ENCODE results near the gene PODXL.
A peak's percentile ranks its signal among the peaks of the same experiment; 100 is the strongest.
"Not testable (repeated sequence)": the region's sequence is repeated elsewhere in the genome, so short reads cannot be mapped to it uniquely, and the experiment has no call there.

PODXL gene

DNA sequence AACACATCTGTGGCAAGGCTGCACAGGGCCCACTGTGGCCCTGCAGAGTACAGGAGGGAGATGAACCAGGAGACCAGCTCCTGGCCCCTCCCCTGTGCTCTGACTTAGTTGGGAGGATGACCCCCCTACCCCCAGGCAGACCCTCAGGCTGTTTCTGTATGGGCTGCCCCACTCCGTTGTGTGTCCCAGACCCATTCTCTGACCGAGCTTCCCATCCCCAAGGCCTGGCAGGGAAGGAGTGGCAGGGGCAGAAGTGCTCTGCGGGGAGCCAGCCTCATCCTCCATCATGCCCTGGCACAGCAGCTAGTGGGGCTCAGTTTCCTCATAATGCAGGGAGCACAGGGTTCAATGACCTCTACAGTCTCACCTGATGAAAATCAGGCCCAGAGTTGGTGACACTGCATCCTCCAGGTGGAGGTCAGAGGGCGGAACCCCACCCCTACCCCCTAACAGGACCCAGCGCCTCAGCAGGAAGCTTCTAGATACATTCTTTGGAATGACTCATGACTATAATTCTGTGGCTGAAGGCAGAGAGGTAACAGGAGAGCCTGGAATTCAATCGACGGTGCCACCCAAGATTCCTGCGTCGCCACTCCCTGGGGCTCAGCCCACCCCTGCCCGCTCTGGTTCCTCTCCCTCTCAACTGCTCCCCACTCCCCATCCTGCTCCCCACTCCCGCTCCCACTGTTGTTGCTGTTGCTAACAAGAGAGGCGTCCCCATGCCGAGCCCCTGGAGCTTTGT, 18.2 kb downstream of the PODXL start:
- no peak for DNase-seq (ENCODE audit: low read depth in 4 of 4, low spot score in 1 of 4)

DNA sequence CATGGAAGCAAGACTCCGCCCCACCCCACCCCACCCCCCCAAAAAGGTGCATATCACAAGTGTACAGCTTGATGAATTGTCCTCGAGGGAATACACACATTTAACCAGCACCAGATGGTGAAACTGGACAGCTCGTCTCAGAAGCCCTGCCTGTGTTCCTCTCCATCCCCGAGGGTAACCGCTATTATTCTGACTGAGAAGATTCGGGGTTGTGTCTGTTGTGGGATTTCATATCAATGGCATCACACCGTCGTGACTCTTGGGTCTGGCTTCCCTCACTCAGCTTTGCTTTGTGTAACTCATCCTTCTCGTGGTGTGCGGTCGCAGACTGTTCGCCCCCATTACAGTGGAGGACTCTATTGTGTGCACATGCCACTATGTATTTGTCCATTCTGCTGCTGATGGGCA, 18.9 kb downstream of the PODXL start:
- no peak for DNase-seq (ENCODE audit: low read depth in 4 of 4, low spot score in 1 of 4)

DNA sequence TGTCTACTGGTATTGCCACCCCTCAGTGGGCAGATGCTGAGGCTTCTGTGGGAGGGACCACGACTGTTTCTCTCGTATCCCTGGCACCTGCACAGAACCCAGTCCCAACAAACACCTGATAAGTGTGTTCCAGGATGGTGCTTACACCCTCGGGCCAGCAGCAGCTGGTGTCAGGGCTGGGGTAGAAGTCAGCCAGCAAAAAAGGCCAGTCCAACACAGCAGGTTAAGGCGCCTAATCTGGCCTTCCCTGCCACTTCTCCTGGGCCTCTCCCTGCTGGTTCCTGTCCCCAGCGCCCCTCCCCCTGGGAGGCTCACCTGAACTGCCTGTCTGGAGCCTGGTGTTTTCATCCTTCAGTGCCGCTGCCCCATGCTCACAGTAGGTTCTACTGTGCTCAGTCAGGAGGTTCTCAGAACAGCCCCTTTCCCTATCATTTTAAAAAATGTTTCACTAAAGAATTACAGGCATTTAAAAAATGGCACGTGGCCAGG, 20.0 kb downstream of the PODXL start:
- DNase-seq (ENCODE audit: low read depth in 4 of 4, low spot score in 1 of 4) = no peak

DNA sequence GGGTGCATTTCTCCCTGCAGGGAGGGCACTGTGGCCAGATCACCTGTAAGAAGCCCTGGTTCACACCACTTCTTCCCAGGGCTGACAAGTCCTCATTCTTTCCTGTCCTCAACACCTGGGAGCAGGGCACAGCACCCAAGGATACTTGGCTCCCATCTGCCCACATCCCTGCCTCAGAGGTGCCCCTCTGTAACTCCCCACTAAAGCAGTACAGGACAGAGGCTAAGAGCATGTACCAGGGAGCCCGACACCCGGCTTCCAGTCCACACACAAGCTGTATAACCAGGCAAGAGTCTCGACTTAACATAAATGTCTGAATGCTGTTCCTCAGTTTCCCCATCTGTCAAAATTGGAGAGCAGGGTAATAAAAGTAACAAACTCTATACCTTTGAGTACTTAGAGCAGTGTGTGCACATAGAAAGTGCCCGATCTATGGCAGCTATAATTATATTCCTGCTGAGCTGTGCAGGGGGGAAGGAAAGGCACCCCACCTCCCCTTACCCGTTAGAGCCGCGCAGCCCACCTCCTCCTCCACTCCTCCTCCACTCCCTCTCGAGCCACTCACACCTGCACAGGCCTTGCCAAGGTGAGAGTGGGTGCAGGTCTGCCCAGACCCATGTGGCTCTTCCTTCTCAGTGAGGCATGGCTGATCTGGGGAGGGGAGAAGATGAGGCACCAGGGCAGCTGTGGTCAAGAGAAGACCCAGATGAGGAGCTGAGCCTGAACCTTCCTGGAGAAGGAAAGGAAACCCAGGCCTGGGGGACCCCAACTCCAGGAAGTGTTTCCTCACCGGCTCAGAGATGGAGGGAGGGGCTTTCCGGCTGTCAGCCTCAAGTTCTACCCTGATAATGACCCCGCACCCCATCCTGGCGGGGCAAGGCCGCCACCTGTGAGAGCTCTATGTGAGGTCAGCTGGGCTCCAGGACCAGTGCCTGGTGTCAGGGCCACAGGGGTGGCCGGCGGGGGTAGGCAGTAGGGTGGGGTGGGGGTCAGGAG, 22.6 kb downstream of the PODXL start:
- no peak for DNase-seq (ENCODE audit: low read depth in 4 of 4, low spot score in 1 of 4)

DNA sequence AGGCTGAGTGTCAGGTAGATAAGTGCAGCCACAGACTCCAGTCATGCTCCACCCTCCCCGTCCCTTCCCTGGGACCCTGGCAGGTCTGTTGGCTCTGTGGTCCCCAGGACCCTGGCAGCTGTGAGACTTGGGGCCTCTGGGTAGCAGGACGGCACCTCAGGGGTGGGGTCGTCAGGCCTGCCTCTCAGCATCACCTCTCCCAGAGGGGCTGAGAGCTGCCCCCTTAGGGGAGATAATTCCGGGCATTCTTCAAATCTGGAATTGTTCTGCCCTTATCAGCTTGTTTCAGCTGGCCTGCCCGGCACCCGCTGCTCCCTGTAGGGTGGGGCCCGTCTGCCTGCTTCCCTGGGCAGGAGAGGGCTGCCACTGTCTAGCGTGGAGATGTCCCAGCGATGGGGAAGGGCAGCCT, 23.3 kb downstream of the PODXL start:
- DNase-seq (ENCODE audit: low read depth in 4 of 4, low spot score in 1 of 4) = no peak

DNA sequence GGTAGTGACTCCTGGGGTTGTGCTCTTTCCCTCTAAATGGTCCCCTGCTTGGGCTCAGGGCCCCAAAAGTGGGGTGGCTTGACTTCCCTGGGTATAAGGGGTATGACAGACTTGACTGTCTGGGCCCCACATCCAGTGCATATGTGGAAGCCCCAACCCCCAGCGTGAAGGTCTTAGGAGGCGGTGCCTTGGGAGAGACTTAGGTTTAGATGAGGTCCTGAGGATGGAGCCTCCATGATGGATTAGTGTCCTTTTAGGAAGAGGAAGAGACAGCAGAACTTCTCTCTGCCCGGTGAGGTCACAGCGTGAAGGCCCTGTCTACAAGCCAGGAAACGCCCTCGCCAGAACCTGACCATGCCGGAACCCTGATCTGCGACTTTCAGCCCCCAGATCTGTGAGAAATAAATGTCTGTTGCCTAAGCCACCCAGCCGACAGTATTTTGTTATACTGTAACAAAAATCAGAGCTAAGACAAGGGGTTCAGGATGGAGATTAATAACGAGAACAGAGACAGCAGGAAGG, 23.8 kb downstream of the PODXL start:
- no peak for DNase-seq (ENCODE audit: low read depth in 4 of 4, low spot score in 1 of 4)

DNA sequence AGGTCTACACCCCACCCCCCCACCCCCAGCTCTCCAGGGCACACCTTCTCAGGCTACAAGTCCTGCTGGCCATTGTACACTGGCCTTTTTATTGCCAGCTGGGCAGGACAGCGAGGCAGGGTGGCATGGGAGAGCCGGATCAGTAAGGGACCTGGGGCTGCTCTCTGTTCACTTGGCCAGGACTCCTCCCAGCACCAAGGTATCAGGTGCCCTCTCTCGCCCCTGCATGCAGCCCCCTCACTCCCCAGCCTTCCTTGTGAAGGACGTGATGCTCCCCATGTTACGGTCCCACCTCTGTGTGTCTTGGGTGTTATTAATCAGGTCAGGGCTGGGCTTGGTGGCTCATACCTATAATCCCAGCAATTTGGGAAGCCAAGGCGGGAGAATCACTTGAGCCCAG, 26.3 kb downstream of the PODXL start:
- no peak for DNase-seq (ENCODE audit: low read depth in 4 of 4, low spot score in 1 of 4)

DNA sequence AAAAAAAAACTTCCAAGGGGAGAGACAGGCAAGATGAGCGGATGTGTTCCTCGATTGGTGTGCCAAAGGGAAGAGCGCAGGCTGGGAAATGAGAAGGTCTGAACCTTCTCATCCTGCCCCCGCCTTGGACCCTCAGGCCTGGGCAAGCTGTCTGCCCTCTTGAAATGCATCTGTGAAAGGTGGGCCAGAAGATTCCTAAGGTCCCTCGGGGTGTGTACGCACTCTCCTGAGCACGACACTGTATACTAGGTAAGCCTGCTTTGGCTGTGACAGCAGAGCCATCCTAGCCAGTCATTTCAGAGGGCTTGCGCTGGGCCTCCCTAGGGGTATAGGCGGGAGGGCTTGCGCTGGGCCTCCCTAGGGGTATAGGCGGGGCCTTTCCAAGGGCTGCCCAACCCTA, 26.8 kb downstream of the PODXL start:
- no peak for DNase-seq (ENCODE audit: low read depth in 4 of 4, low spot score in 1 of 4)

DNA sequence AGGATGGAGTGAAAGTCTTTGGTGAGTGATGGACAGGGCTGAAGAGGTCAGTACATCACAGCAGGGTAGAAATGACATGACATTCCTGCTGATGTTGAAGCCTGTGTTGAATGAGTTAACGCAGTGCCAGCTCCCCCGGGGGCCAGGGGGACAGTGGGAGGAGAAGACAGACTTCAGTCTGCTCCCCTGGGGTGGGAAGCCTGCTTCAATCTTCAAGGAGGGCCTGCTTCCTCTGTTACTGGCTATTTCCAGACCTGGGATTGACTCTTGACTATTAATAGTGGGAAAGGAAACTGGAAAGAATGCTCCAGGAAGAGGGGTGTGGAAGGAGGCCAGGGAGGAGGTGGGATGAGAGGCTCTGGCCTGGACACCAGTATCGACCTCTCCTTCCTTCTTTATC, 27.2 kb downstream of the PODXL start:
- no peak for DNase-seq (ENCODE audit: low read depth in 4 of 4, low spot score in 1 of 4)

DNA sequence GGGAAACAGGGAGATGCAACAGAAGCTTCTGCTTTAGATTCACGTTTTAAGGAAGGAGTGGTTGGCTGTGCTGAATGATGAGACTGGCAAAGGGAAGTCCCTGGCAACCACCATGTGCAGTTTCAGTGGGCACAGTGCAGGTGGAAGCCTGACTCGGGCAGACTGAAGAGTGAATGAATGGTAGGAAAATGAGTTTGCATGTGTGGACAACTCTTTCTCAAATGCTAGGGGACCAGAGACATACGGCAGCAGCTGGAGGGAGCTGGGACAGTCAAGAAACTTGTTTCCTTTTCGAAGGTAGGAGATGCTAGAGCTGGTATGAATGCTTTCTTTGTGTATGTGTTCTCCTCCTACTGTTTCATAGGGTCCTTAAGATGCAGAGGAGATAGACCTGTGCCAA, 29.0 kb downstream of the PODXL start:
- no peak for DNase-seq (ENCODE audit: low read depth in 4 of 4, low spot score in 1 of 4)

DNA sequence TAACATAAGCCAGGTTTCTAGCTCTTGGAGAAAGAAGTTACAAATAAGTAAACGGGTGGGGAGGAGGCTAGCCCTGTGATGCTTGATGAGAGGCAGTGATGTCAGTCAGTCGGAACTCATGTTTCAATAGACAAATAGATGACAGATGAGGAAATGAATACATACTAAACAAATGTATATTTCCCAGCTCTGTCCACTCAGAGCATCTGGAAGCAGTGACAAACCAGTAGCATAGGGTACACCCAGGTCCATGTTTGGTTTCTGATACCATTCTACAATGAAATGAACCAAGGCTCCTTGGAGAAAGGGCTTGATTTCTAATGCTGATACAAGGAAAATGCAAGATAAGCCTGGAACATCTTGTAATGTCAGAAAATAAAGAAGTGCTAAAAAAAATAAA, 30.6 kb downstream of the PODXL start:
- DNase-seq (ENCODE audit: low read depth in 4 of 4, low spot score in 1 of 4) = no peak

DNA sequence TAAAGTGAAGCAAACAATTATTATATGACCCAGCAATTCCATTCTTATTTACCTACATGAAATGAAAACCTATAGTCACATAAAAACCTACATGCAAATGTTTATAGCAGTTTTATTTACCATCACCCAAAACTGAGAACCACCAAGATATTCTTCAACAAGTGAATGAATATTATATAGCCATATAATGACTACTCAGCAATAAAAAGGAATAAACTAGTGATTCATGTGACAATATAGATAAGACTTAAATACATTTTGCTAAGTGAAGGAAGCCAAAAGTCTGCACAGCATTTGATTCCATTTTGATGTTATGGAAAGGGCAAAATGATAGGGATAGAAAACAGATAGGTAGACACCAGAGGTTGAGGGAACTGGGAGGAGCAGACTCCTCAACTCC, 31.7 kb downstream of the PODXL start:
- no peak for DNase-seq (ENCODE audit: low read depth in 4 of 4, low spot score in 1 of 4)

DNA sequence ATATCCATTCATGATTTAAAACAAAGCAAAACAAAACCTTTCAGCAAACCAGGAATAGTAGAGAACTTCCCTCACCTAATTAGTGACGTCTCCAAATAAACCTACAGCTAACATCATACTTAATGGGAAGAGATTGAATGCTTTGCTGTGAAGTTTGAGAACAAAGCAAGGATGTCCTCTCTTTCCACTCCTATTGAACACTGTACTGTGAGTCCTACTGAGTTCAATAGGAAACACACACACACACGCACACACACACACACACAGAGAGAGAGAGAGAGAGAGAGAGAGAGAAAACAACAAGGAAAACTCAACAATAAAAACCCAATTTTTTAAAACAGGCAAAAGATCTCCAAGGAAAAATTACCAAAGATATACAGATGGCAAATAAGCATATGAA, 32.3 kb downstream of the PODXL start:
- no peak for DNase-seq (ENCODE audit: low read depth in 4 of 4, low spot score in 1 of 4)

DNA sequence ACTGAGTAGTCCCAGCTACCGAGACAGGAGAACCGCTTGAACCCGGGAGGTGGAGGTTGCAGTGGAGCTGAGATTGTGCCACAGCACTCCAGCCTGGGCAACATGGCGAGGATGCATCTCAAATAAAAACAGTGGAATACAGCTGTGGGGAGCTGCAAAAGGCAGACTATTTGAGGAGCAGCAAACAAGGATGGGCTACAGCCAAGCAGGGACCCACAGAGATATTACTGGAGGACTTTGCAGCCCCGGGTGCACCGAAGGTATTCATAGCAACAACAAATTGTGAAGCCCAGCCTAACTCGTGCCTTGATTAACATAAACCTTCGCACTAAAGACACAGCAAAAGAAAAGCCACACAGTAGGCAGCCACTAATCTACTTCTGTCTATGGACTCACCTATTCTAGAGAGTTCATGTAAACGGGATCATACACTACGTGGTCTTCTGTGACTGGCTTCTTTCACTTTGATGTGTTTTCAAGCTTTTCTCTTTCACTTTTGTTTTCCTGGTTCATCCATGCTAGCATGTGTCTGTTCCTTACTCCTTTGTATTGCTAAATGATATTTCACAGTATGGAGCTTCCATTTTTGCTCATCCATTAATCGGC, 34.0 kb downstream of the PODXL start:
- DNase-seq (ENCODE audit: low read depth in 4 of 4, low spot score in 1 of 4) = no peak

DNA sequence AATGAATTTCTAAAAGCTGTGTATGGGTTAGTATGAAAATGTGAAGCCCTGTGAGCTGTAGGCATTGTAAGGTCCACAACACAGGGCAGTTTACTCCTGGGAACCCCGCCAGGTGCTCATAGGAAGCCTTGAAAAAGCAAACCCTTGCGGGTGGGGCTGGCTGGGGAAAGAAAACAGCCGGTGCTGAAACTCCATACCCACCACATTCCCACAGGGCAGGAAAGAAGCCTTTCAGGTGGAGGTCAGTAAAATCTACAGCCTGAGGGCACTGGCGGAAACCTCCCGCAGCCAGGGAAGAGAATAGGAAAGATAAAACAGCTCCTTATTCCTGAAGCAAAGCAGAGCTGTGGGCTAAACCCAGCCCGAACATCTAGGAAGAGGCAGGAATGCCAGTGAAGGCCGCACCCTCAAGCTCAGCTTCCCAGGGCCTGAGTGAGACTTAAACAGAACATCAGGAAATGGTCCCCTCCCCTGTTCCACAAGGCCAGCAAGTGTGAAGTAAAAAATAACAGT, 34.7 kb downstream of the PODXL start:
- DNase-seq (ENCODE audit: low read depth in 4 of 4, low spot score in 1 of 4) = no peak

DNA sequence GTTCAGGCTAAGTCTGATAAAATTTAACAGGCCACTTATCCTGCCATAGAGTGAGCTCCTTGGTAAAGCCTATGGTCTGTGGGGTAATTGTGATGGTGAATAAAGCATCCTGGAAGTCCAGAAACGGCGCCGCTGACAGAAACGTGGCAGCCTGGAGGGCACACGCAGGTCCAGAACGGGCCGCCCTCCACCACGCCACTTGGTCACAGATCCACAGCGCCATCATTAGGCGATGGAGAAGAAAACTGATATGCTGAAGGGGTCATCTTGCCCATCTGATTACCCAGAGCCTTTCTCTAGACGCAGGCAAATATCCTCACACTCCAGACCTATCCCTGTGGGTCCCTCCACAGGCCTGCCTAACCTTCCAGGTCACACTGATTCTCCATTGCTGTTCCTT, 37.8 kb downstream of the PODXL start:
- DNase-seq (ENCODE audit: low read depth in 4 of 4, low spot score in 1 of 4) = no peak

DNA sequence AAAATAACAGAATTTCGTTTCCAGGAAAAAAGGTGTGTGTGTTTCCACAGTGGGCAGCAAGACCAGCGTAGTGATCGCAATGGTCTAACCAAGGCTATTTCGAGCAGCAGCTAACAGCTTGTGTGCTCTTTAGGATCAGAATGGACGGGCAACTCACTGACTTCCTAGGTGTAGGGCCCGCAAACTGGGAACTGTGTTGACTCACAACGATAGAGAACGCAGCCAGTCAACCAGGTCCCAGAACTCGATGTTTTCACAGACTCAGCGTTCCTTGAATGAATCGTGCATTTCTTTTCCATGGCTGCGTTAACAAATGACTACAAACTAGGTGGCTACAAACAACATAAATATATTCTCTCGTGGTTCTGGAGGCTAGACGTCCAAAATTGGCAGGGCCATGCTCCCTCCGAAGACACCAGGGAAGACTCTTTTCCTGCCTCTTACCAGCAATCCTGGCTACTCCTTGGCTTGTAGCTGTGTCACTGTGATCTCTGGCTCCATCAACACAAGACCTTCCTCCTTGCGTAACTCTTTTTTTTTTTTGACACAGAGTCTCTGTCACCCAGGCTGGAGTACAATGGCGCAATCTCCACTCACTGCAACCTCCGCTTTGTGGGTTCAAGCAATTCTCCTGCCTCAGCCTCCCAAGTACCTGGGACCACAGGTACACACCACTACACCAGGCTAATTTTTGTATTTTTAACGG, 39.1 kb downstream of the PODXL start:
- DNase-seq (ENCODE audit: low read depth in 4 of 4, low spot score in 1 of 4) = no peak

DNA sequence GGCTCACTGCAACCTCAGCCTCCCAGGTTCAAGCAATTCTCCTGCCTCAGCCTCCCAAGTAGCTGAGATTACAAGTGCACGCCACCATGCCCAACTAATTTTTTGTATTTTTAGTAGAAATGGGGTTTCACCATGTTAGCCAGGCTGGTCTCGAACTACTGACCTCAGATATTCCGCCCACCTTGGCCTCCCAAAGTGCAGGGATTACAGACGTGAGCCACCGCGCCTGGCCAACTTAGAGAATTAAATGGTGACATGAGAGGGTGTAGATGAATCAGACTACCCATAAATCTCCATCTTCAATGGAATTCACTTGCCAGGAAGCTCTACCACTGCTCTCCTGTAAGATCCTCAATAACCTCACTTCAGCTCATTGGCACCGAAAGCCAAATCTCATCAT, 41.0 kb downstream of the PODXL start:
- DNase-seq (ENCODE audit: low read depth in 4 of 4, low spot score in 1 of 4) = not testable (repeated sequence)

DNA sequence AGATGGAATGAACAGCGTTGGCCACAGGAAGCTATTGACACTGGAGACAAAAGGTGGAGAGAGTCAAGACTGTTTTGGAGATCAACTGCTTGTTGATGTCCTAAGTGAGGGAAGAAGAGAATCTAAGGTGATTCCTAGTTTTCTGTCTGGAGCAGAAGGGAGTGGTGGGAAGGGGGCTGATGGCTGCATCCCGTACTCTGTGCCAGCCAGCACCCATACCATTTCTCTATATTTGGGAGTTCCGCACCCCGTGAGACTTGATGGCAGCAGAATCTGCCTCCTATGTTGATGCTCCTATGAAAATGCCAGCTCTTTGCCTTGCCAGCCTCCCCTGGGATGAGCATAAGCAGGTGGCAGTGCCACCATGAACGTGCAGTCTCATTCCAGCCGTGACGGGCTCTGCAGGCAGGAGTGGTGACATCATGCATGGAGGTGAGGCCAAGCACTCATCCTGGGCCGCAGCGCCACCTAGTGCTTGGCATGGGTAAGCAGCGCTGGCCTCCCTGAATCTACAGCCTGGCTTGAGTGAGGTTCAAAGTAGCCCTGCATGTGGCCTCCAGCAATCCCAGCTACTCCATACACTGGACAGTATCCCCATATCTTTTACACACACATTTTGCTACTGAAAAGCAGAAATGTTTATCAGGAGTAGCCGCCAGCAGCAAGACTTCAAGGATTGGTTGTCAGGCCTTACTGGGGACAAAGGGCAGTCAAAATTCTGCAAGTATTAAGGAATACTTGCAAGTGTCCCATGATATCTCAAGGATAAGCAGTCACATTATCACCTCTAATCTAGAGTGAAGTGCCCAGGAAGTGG, 43.0 kb downstream of the PODXL start:
- peak; percentile 68 to 77 (median 71) for DNase-seq (ENCODE audit: low read depth in 4 of 4, low spot score in 1 of 4)

All from stimulated activated CD4-positive, alpha-beta T cell treated with anti-CD3 and anti-CD28 coated beads, Interleukin-1b, Interleukin-23, amount 100 ng/mL, for 24 hours (primary cell).